ENCODE data around the gene PPM1E. TPM values are rescaled to one million over a fixed set of nuclear protein-coding genes. Genes with fewer than 3 reads are reported as not detected.
"Not testable (repeated sequence)": the region's sequence is repeated elsewhere in the genome, so short reads cannot be mapped to it uniquely, and the experiment has no call there.

Gene PPM1E
- total RNA-seq, 2 experiments from 2014 or later: 0.19 to 0.40 TPM

DNA sequence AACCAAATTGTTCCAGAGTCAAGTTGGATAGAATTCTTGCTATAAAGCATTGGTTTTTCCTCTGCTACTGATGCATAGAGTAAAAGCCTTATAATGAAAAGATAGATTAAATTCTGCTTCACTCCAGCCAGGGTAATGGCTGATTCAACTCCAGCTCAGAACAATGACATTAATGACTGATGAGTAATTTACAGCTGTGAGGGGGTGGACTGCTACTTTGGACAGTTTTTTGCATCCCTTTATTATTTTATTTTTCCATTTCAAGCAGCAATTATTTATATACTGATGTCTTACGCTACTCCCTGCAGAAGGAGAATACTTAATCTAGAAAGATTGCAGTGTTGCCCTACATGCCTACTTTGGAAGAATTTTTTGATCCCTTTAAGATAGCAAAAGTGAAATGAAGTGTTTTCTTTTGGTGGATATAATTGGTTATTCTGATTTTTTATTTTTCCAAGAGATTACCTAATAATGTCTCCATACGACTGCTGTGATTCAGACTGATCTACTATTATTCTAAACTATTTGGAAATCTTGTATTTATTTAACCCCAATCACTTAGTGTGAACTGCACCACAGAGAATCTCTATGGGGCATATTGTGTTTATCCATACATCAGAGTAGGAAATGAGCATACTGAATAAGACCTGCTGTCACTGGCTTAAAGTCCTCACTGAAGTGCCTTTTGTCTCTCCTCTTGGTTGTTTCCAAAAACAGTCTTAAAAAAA lies 201.5 kb downstream of the PPM1E start:
- ChIA-PET POLR2A (no interaction called here), CTCF (ENCODE audit: unreplicated experiment) (no interaction called here)
- Histone ChIP-seq H3K4me1 (ENCODE audit: insufficient read depth, low read length, poor library complexity, severe bottlenecking) (no peaks in the 10 kb centered on the region), H2AFZ (ENCODE audit: low read length) (no peak overlapping the region), H3K4me2 (ENCODE audit: low read length) (no peak overlapping the region), H3K9me2 (ENCODE audit: insufficient read depth, low read length) (no peaks in the 10 kb centered on the region), H3K4me3 (ENCODE audit: low read depth, low read length, poor library complexity, severe bottlenecking) (no peak overlapping the region), H3K27ac (ENCODE audit: low read depth, low read length, poor library complexity, severe bottlenecking) (no peak overlapping the region), H3K9me3 (ENCODE audit: low read length) (no peaks in the 10 kb centered on the region), H4K20me1 (ENCODE audit: insufficient read depth, low read length) (no peaks in the 10 kb centered on the region), H3K79me2 (ENCODE audit: insufficient read depth, low read depth, low read length) (no peaks in the 10 kb centered on the region), H3K36me3 (ENCODE audit: insufficient read depth, low read length) (no peaks in the 10 kb centered on the region)
- BruUV-seq (replicated peaks): no TSS peak
- DNase-seq (ENCODE audit: low spot score): no peak
- TF ChIP-seq, protein P1, sequence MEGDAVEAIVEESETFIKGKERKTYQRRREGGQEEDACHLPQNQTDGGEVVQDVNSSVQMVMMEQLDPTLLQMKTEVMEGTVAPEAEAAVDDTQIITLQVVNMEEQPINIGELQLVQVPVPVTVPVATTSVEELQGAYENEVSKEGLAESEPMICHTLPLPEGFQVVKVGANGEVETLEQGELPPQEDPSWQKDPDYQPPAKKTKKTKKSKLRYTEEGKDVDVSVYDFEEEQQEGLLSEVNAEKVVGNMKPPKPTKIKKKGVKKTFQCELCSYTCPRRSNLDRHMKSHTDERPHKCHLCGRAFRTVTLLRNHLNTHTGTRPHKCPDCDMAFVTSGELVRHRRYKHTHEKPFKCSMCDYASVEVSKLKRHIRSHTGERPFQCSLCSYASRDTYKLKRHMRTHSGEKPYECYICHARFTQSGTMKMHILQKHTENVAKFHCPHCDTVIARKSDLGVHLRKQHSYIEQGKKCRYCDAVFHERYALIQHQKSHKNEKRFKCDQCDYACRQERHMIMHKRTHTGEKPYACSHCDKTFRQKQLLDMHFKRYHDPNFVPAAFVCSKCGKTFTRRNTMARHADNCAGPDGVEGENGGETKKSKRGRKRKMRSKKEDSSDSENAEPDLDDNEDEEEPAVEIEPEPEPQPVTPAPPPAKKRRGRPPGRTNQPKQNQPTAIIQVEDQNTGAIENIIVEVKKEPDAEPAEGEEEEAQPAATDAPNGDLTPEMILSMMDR (conservative IDR thresholded peaks at IDR 0.05; ENCODE audit: low read length): no peak
- no peak for TF ChIP-seq EZH2phosphoT487 (IDR thresholded peaks at IDR 0.05; ENCODE audit: borderline replicate concordance, low read depth, low read length)
- intact Hi-C loops (cut with micrococcal nuclease; ENCODE audit: unreplicated experiment): no loop called here

DNA sequence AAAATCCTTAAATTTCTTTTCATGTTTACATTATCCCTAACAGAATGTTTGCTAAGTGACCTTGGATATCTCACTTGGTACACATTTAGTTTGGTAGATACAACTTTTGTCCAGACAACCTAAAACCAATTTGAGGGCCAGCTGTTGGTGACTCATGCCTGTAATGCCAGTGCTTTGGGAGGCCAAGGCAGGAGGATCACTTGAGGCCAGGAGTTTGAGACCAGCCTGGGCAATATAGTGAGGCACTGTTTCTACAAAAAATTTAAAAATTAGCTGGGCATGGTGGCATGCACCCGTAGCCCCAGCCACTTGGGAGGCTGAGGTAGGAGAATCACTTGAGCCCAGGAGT lies 202.0 kb downstream of the PPM1E start:
- H3K4me2 ChIP-seq (ENCODE audit: low read length); H3K79me2 ChIP-seq (ENCODE audit: insufficient read depth, low read depth, low read length); CTCF ChIA-PET (ENCODE audit: unreplicated experiment); H3K9me2 ChIP-seq (ENCODE audit: insufficient read depth, low read length); H2AFZ ChIP-seq (ENCODE audit: low read length); intact Hi-C loops (cut with micrococcal nuclease; ENCODE audit: unreplicated experiment); H3K27ac ChIP-seq (ENCODE audit: low read depth, low read length, poor library complexity, severe bottlenecking); BruUV-seq (replicated peaks); DNase-seq (ENCODE audit: low spot score); H3K4me3 ChIP-seq (ENCODE audit: low read depth, low read length, poor library complexity, severe bottlenecking); H4K20me1 ChIP-seq (ENCODE audit: insufficient read depth, low read length); H3K9me3 ChIP-seq (ENCODE audit: low read length); H3K36me3 ChIP-seq (ENCODE audit: insufficient read depth, low read length); H3K4me1 ChIP-seq (ENCODE audit: insufficient read depth, low read length, poor library complexity, severe bottlenecking); POLR2A ChIA-PET: not testable (repeated sequence)

DNA sequence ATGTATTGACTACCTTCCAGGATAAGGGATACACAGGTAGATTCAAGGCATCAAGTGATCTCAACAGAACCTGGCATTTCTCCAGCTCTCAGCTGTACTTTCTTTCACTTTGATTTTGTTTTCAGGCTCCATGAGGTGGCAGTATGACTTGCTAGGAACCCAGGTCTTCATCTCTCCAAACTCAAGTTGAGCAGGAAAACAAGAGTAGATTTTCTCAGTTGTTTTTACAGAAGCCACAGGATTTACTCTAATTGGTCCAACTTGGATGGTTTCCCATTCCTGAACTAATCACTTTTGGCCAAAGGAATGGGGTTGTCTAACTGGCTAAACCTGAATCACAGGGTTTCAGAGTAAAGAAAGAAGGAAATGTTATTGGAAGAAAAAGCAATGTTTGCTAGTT lies 204.4 kb downstream of the PPM1E start:
- POLR2A ChIA-PET: no interaction called here
- intact Hi-C loops (cut with micrococcal nuclease; ENCODE audit: unreplicated experiment): no loop called here

More for the DNA sequence above, 204.4 kb downstream of the PPM1E start:
- CTCF ChIA-PET (ENCODE audit: unreplicated experiment): no interaction called here
- H3K4me3 ChIP-seq (ENCODE audit: low read depth, low read length, poor library complexity, severe bottlenecking): no peak overlapping the region
- no peak overlapping the region for H2AFZ ChIP-seq (ENCODE audit: low read length)
- BruUV-seq (replicated peaks): no TSS peak
- DNase-seq (ENCODE audit: low spot score): peak; percentile 18
- no peaks in the 10 kb centered on the region for H3K79me2 ChIP-seq (ENCODE audit: insufficient read depth, low read depth, low read length)
- TF ChIP-seq, protein P1 (conservative IDR thresholded peaks at IDR 0.05; ENCODE audit: low read length): peak; percentile 61
- no peak for TF ChIP-seq EZH2phosphoT487 (IDR thresholded peaks at IDR 0.05; ENCODE audit: borderline replicate concordance, low read depth, low read length)
- H4K20me1 ChIP-seq (ENCODE audit: insufficient read depth, low read length): no peaks in the 10 kb centered on the region
- no peaks in the 10 kb centered on the region for H3K4me1 ChIP-seq (ENCODE audit: insufficient read depth, low read length, poor library complexity, severe bottlenecking)
- H3K4me2 ChIP-seq (ENCODE audit: low read length): no peak overlapping the region
- no peaks in the 10 kb centered on the region for H3K9me2 ChIP-seq (ENCODE audit: insufficient read depth, low read length)
- H3K36me3 ChIP-seq (ENCODE audit: insufficient read depth, low read length): no peaks in the 10 kb centered on the region
- no peaks in the 10 kb centered on the region for H3K9me3 ChIP-seq (ENCODE audit: low read length)
- no peak overlapping the region for H3K27ac ChIP-seq (ENCODE audit: low read depth, low read length, poor library complexity, severe bottlenecking)
